Right lung (tissue), 5 donors: ENCODE data around the gene SDK1. TPM values are rescaled to one million over a fixed set of nuclear protein-coding genes. Genes with fewer than 3 reads are reported as not detected.
A peak's percentile ranks its signal among the peaks of the same experiment; 100 is the strongest.

Source experiments
- DNase-seq, 2 donors: peaks; one replicate each; pipeline ENCODE4 v3.0.0-alpha.2; 2013
- polyA plus RNA-seq, 5 donors: library from polyadenylated mRNA; unstranded; fragments of 120-200 nt; gene quantifications; one replicate each; pipeline versions ENCODE4 v1.2.1 to v1.2.3, GENCODE V29; 2013; ENCODE audit warnings: inconsistent platforms in 1 of 5, low replicate concordance in 1 of 5; ENCODE audit not compliant: insufficient read length in 5 of 5, insufficient read depth in 1 of 5

The SDK1 gene
- polyA plus RNA-seq, 5 donors, result 8.1 to 19.5 (median 9.5) TPM

DNA sequence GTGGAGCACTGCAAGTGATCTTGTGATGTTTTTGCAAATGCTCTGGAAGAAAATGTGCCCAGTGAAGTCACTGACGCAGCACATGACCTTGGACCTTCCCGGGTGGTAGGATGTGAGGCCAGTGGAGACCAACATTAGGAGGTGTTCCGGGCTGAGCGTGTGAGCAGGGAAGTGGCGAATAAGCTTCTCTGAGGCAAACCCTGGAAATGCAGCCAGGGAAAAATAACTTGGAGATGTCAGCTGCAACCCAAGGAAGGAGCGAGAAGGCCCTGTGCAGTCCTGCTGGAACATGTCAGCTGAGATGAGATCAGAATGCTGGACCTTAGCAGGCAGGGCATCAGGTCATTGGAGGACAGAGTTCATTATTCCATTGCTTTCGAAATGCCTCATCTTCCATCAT lies 18.6 kb upstream of the SDK1 start:
- DNase-seq, result no peak

DNA sequence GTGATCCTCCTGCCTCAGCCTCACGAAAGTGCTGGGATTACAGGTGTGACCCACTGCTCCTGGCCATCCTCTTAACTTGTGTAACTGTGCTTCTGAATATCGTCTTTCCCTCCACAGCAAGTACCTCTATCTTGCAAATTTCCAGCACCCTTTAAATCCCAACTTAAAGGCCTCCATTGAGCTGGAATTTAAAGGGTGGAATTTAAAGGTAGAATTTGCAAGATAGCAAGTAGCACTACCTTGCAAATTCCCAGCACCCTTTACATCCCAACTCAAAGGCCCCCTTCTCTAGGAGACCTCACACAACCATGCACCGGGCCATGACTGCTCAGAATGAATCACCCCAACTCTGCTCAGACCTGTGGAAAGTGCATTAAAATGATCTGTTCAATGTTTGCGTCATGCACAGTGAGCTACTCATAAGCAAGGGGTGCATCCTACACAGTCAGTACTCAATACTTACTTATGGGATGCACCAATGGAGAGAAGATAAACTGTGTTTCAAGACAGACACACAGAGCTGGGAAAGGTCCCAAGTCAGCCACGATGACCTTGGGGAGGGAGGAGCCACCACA lies 17.8 kb upstream of the SDK1 start:
- DNase-seq, result no peak

DNA sequence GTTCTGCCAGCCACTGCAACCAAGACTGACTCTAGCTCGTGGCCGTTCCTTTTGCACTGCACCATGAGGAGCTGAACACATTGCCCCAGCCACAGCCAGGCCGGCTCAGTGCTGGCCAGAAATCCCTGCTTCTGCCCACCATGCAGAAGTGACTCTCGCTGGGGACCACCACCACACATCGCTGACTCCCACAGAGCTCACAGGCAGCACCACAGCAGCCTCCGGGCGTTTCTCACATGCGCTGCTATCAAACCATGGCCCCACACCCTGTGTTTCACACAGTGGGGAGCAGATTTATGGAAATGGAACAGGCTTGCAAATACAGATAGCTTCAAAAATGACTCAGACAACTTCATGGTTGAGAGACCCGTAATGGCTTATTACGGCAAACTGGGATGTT lies 15.4 kb upstream of the SDK1 start:
- DNase-seq, result no peak

DNA sequence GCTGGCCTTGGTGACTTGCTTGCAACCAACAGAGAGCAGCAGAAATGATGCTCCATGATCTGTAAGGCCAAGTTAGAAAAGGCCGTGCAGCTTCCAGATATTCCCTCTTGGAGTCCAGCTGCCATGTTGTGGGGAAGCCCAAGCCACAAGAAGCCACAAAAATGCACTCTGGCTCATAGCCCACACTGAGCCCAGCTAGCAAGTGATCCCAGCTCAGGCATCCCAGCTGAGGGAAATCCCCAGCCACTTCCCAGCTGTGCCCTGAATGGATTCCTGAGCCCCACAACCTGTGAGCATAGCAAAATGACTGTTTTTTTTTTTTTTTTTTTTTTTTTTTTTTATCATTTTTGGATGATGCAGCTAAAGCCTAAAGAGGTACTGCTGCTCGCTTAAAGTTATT lies 11.1 kb upstream of the SDK1 start:
- DNase-seq, result no peak

DNA sequence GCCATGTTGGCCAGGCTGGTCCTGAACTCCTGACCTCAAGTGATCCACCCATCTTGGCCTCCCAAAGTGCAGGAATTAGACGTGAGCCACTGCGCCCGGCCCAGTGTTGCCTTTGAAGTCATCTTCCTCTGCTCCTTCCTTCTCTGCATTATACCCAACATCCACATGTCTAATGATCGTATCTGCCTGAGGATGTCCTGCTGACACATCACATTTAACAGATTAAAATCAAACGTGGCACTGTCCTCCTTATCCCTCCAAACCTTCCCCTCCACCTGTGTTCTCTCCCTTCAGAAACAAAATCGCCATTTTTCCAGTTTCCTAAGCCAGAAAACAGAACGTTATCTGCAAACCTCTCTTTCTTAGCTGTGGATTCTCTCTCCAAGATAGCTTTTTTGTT lies 8.4 kb upstream of the SDK1 start:
- DNase-seq, result no peak

DNA sequence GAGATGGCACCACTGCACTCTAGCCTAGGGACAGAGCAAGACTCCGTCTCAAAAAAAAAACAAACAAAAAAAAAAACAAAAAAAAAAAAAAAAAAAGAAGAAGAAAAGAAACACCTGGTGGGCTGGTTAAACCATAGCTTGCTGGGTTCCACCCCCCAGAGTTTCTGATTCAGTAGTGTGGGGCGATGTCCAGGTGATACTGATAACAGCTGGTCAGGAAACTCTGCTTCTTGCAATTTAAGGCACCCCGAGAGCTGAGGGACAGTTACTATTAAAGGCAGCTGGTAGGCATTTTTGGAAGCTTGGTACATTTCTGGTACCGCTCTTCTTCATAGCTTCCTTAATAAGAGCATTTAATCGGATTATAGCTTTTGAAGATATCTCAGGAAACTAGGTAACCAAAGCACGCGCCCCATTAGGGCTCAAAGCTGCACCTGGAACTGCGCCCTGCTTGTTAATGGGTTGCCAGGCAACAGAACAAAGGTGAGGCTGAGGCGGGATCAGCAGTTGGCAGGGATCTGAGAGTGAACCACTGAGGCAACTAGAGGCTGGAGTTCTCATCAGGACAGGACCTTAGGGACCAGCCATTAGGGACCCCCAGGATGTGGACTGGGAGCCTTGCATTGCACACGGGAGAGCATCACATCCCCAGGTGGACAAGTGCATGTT lies 6.5 kb upstream of the SDK1 start:
- peak in 1 of 2 donors; percentile 28 for DNase-seq

DNA sequence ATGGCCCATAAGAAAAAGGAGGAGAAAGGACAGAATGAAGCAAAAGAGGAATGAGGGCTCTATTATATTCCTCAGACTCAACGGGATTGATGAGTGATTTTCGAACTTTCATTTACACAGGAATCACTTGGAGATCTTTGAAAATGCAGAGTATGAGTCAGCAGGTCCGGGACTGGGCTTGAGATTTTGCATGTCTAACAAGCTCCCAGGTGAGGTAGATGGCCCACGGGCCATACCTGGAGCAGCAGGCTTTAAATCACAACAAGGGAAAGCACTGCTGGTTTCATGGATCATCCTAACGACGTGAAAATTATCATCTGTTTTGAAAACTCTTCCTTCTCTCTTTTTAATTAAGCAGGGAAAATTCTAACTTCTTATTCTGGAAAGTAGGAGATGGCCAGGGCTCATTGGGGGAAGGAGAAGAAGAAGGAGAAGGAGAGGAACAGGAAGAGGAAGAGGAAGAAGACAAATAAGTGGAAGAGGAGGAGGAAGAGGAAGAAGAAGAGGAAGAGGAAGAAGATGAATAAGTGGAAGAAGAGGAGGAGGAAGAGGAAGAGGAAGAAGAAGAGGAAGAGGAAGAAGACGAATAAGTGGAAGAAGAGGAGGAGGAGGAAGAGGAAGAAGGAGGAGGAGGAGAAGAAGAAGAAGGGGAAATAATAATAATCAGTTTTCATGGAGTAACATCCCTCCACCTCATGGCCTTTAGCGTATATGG lies 3.8 kb upstream of the SDK1 start:
- DNase-seq, result no peak

DNA sequence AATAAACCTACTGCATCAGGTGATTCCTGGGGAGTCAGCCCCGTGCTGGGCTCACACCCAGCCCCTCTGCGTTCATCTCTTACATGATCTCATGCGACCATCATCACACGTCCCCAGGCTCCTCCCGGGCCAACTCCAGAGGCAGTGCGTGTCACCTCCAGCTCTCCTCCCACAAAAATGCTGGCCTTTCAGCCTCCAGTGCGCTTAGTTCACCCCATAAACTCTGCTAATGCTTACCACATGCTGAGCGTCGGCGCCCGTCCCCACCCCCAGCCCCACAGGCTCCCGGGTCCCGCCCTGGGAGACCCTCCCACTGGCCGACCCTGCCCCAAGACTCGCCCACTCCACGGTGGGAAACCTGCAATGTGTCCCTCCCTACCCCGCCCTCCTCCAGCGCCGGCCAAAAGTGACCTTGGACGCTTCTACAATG lies 816 bp upstream of the SDK1 start:
- no peak for DNase-seq

DNA sequence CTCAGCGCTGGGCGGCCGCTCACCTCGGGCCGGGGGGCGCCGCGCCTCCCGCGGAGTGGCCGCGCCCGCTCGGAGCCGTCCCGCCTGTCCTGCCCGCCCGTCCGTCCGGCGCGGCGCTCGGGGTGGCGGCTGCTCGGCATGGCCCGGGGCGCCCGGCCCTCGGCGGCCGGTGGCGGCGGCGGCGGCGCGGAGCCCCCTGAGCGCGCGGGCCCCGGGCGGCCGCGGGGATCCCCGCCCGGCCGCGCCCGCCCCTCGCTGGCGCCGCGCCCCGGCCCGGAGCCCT lies 338 bp downstream of the SDK1 start:
- no peak for DNase-seq

DNA sequence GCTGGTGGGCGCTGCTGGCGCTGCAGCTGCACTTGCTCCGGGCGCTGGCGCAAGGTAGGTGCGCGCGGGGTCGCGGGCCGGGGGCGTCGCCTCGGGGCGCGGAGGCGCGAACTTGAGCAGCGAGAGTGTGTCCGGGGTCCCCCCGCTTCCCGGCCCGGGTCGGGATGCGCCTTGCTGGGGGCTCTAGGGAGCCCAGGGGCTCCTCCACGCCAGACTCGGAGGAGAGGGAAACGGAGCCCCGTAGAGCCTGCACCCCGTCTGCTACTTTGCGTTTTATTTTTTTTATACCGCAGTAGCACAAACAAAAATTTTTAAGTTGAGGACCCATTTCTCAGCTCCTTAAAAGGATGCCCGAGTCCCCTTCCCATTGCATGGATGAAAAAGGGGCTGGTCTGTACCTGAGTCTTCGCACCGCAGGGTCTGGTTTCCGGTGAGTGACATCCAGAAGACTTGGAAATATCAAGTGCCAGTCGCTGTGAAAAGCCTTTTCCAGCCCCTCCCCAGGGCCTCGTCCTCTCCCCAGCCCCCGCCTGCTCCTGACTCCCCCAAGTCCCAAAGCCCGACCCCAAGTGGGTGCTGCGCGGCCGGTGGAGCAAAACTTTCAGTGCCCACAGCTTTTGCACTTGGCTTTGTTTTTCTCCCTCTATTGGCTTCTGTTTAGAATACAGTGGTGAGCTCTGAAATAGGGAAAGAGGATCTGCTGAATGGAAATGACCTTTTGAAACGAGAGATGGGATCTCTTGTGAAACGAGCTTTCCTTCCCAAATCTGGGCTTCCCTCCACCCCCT lies 973 bp downstream of the SDK1 start:
- peak; percentile 40 to 50 for DNase-seq

DNA sequence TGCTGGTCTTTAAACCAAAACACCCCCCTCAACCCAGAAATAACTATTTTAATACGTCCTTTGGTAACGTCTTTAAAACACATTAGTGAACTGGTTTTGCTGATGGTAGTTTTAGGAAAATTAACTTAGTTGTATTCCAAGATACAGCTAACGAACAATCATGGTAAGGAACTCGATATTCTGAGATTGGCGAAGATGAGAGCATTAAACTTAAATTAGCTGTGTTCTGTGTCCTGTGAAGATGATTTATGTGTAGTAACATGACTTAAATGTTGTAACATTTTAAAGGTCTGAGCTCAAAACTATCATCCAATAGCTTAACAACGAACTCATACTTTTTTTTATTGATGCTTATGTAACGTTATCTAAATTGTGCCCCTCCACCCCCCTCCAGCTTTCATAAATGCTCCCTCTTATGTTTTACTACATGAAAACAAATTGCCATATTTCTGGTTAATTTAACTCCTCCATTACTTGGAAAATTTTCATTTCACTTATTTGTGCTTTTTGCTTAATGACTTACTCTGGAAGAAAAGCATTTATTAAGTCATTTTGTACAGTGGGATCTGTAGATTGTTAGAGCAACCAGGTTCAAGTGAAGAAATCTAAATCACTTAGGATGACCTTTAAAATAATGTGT lies 1.7 kb downstream of the SDK1 start:
- no peak for DNase-seq

DNA sequence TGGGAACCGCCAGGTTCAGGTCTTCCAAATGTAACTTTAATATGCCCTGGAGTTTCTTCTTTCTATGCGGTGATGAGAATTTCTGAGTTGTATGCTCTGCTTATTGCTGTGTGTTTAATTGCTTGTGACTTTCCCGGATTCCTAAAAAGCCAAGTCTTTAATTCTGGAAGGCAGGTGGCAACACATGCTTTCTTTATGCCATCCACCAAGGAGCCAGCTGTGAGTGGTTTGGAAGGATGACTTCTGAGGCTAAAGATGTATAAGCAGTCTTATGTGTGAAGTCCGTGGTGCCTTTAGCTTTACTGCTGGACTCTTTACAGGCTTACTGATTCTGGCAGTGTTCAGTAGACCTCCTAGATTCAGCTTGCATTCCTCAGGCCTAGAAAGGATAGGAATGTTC lies 3.1 kb downstream of the SDK1 start:
- no peak for DNase-seq

DNA sequence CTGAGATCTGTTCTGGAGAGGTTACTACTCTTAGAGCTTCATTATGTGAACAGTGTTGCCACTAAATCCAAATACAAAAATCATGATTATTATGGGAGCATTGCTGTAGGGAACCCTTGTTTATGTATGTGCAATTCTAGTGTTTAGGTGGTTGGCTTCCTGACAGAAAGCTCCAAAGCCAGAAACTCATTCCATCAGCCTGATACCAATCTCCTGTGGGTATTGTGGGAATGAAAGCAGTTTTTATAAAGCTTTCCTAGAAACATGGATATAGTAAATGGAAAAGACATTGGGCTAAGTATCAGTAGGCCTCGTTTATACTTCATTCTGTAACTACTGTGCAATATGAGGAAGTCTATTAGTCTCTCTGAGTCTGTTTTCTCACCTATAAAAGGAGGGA lies 6.4 kb downstream of the SDK1 start:
- no peak for DNase-seq

DNA sequence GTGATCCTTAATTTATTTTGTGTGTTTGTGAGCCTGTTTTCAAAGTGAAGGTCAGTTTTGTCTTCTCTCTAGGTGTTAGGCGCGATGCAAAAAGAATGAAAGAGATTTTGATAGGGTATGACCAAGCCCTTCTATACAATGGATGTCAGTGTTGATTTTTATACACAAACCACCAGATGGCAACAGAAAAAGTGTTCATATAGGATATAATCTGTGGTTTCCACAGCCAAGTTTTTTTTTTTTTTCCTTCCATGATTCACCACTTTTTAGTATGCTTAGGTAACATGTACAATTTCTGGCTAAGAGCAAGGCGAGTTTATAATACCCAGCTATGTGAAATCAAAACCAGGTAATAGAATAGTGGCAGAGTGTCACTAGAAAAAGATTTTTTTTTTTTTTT lies 8.1 kb downstream of the SDK1 start:
- DNase-seq, result no peak

DNA sequence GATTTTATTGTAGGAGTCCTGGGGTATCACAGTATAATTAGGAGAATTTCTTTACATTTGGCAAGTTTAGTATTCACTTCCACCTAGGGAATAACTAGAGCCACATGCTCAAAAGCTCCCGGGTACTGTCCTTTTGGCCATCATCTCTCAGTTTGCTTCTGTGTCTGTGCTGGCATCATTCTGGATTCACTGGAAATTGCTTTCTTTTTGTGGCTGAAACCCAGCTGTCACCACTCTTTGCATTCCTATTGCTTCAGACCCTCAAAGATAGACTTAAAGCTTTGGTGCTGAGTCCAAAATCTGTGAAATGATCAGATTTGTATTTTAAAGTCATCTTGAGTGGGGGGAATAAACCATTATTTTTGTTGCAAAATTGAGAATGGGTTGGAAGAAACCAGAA lies 8.9 kb downstream of the SDK1 start:
- DNase-seq, result no peak

DNA sequence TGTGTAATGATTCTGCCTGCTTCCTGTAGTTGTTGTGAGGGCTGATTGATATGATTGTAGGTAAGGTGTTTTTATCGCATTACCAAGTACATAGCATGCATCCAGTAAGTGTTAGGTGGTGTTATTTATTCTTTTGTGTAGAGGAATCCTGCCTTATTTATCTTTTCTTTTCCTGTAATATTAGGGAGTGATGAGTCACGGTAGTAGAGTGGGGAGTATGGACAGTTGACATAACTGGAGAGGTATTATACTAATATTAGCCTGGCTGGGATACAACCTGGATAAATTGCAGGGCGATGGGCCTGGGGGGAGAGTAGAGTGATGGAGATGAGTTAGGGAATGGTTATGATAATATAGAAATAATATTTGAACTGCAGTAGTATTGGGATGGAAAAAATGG lies 9.8 kb downstream of the SDK1 start:
- DNase-seq, result no peak

DNA sequence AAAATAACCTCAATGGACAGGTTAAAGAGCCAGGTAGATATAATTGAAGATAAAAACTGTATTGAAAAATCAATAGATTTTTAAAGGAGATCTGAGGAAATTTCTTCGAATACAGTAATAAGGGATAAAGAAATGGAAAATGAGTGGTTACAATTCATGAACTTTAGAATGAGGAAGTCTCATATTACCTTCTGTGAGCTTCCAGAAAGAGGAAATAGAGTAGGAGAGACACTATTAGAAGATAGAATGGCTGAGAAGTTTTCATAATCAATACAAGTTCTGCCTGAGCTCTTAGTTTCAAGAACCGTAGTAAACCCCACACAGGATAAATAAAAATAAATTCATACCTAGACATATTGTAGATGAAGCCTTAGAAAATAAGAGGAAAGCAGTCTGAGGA lies 11.5 kb downstream of the SDK1 start:
- no peak for DNase-seq

DNA sequence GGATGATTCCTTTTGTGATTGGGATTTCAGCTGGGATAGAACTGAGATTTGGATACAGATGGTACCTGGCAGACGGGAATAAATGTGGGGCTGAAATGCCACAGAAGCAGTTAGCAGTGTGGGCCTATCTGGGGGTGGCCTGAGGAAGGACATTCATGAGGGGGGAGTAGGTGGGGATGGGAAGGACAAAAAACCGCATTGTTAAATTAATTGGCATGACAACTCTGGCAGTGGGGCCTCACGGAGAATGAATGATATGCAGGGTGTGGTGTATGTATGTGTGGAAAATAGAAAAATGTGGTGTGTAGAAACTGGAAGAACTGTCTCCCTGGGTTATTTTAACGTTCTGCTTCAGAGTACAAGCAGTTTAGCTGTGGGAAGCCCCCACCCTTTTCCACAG lies 17.8 kb downstream of the SDK1 start:
- DNase-seq, result no peak

DNA sequence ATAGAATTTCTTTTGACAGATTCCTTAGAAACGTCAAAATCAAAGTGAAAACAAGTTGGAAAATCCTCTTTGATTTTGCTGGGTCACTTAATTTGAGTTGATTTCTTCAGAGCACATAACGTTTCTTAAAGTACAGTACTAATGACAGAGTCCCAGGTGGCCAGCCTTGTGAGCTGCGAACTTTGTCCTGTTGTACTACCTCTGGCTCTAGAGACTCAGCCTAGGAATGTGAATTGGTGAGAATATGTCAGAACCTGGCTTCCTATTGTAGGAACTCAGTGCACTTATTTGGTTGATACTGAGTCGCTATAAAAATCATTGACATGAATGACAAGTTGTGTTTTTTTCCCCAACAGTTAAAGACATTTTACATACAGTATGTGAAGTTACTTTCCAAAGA lies 20.2 kb downstream of the SDK1 start:
- no peak for DNase-seq

DNA sequence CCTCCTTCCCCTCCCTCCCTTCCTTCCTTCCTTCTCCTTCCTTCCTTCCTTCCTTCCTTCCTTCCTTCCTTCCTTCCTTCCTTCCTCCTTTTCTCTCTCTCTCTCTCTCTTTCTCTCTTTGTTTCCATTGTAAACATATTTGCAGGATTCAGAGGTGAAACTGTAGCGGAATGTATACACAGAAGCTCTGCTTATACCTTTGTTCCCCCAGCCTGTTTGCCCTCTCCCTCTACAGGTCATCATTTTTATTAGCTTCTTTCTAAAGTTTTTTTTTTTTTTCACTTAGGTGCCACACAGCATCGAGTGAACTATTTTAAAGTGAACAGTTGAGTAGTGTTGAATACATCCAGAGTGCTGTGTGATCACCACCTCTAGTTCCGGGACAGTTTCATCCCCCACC lies 20.7 kb downstream of the SDK1 start:
- no peak for DNase-seq

DNA sequence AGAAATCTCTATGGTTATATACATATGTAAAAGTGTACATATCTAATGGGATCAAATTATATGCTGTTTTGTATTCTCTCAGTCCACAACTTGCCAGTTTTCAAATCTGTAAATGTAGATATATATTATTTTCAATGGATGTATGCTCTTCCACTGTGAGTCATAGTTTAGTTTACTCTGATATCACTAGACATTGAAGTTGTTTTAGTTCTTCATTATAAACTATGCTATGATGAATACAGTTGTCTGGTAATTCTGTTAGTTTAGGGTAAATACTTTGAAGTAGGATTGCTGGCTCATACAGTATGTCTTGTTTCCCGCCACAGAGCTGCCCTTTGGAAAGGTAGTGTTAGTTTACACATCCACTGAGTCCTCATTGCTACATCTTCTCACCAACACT lies 25.2 kb downstream of the SDK1 start:
- DNase-seq, result no peak

DNA sequence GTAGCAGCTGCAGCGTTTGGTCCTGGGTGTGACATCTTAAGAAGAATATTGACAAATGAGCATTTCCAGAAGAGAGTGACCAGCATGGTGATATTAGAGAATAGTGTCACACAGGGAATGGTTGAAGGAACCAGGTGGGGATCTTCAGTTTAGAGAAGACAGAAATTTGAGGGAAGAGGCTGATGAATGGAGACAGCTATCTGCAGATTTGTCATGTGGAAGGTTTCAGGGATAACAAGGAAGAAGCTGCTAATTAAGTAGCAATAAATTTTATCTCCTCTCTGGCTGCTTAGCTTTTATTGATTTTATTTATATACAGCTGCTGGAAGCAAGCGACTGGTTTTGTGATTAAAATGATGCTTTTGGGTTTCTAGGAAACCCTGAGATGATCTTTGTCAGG lies 26.0 kb downstream of the SDK1 start:
- no peak for DNase-seq

DNA sequence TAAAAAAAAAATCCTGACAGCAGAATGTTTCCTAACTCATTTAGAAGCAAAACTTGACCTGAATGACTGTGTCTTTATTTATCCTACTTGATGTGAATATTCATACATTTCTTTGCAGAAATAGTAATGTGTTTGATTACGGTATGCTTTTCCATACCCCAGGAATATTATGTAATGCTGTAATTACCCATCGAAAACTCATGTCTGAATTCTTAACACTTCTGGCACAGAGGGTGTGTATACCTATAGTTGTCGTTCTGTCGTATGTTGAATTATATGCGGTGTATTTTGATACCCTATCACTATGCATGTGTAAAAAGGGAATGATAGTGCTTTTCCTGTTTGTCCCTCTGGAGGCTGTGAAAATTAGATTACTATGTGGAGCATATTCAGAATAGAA lies 26.6 kb downstream of the SDK1 start:
- DNase-seq, result no peak
